ENCODE results near the gene MOB4.
A peak's percentile ranks its signal among the peaks of the same experiment; 100 is the strongest.
"Not testable (repeated sequence)": the region's sequence is repeated elsewhere in the genome, so short reads cannot be mapped to it uniquely, and the experiment has no call there.

Gene MOB4

DNA sequence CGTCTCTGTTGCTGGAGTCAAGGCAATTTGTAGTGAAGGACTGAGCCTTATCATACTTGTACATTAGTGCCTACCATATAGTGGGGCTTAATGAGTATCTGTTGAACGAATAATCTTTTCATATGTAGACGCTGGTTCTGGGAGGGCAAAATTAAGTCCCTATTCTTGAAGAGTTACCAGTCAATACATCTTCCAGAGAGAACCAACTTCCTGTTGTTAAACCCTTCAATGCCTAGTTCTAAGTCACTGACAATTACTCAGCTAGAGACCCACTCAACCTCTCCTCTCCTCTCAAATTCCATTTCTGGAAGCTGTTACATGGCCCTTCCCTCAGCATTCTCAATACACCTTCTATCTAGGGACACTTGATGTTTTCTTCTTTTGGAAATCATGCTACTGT is 1.1 kb upstream of the MOB4 start:
- DNase-seq = no peak

DNA sequence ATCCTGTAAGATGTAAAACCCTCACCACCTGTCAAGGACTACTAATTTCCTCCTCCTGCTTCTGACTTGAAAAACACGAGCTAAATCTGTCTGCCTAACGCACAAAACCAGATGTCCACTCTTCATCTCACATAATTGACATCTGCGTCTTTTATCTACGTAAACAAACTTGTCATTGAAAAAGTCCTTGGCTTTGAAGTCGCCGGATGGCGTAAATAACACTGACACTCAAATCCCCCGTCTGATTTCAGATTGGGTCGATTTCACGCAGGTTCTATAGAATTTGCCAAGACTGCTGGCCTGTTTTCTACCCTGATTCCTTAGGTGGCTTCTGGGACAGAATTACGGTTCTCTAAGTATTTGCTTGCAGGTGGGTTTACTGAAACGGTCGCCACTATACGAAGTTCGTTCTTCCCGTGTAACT is 539 bp upstream of the MOB4 start:
- no peak for DNase-seq

DNA sequence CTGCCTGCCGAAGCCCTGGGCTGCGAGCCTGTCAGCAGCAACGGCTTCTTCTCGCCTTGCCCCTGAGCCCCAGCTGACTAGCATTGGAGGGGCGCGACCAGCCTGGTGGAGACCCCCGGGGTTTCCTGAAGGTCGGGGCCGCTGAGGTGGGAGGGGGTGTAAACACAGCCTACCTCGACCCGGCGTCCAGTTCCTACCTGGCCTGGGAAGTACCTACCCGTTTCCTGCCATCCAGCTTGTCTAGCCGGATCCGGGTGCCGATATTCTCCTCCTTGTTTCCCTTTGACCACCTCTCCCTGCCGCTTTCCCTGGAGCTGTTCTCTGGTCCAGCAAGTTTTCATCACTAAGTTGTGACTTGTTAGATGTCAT is 511 bp downstream of the MOB4 start:
- DNase-seq = peak in 1 of 2 donors; percentile 8

DNA sequence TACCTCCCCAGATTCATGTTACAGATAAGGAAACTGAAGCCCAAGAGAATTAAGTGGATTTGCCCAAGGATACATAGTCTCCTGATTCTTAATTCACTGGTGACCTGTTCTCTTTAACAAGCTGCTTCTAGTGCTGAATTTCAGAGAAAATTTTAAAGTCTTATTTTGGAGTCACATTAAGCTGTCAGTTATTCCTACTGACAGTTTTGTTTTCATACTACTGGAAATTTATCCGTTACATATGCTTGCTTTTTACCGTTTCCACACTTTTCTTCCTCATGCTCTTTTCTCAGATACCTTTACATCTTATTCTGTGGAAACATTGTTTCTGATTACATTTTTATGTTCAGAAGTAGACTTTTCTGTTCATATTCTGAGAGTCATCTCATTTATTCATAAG is 1.3 kb downstream of the MOB4 start:
- no peak for DNase-seq

DNA sequence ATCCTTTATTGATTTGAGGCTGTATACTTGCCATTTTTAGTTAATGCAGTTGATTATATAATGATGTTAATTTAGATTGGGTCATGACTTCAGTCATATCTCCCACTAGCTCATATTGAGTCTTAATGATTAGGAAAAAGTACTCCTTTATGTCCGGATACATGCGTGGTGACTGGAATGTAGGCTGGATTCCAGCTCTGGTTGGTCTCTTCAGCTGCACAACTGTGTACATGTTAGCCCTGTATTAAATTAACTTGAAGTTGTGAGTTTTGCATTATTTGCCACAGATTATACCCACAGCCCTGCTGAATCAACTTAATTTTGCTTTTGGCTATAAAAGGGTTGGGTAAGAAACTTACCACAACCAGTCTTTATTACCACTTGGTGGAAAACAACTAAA is 22.5 kb downstream of the MOB4 start:
- no peak for DNase-seq

DNA sequence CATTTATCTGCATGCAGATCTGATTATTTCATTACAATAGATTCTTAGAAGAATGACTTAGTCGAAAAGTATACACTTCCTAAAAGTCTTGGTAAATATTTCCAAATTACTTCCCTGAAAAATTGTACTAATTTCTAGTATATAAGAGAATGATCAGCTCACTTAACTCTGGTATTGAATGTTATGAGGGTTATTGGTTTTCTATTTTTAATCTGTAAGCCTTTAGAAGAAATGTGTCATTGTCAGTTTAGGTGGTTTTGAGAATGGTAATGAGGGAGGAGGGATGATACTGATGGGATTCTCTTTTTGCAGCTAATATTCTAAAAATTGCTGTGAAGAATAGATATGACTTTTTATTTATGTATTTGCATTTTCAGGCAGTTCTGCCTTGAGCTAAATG is 23.9 kb downstream of the MOB4 start:
- DNase-seq = no peak

DNA sequence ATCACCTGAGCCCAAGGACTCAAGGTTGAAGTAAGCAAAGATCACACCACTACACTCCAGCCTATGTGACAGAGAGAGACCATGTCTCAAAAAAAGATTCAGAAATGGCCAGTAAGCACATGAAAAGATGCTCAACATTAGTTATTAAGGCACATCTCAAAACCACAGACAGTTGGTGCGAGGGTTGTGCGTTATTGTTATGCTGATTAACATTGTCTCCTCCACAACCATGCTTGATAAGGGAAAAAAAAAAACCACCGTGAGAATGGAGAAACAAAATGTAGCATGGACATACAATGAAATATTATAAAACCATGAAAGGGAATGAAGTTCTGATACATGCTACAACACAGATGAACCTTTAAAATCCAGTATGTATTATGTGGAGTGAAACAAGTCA is 27.3 kb downstream of the MOB4 start:
- no peak for DNase-seq

DNA sequence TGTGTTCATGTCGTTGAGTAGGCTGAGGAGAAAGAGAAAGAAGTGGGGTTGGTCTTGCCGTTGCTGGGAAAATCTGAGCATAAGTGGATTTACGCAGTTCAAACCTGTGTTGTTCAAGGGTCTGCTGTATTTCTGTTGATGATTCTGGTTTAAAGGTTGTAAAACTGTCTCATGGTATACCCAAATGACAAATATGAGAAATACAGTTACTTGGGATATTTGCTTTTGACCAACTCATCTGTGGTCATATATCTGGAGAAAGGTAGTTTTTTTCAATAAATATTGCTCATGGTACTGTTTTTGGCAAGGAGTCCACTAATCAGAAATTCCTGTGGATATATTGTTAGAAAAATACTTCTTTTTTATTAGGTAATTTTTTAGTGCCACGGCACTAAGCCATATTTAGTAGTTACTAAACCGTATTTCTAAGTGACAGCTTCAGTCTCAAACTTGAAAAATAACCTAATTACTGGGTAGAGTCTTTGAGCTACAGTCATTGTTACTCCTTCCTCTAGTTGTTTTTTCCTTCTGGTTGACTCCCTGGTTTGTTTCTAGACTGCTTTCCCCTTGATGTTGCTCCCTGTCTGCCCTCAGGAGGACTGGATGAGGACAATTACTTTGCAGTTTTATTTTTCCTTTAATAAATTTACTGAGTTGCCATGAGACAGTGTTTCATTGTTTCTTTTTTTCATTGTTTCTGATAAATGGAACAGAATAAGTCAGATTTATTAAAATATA is 31.5 kb downstream of the MOB4 start:
- no peak for DNase-seq

DNA sequence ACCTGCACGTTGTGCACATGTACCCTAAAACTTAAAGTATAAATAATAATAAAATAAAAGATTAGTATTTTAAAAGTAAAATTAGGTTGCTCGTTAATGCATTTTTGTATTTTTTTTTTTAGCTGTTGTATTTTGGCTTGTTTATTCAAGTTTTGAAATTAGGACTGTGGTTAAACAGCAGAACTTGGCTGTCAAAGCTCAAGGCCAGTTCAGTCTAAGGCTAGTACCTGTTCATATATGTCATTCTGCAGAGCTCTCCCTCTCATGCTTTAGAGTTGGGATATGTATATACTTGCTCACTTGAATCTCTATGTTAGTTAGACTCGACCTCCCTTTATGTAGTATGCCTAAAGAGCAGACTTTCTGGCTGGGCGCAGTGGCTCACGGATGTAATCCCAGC is 32.7 kb downstream of the MOB4 start:
- no peak for DNase-seq

DNA sequence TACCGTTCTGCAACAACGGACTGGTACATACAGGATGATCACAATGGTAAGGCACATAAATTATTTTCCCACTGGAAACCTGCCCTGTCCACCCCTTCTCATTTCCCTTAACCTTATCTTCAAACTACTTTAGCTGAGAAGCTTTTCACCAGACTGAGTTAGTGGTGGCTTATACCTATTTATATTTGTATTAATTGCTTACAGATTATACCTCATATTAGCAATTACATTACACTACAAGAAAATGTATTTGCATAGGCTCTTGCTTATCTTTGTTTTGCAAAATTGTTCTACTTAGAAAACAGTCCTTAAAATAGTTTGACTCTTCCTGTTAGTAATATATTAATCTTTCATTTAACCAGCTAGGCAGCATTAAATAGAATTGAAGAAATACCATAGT is 35.4 kb downstream of the MOB4 start:
- not testable (repeated sequence) for DNase-seq

DNA sequence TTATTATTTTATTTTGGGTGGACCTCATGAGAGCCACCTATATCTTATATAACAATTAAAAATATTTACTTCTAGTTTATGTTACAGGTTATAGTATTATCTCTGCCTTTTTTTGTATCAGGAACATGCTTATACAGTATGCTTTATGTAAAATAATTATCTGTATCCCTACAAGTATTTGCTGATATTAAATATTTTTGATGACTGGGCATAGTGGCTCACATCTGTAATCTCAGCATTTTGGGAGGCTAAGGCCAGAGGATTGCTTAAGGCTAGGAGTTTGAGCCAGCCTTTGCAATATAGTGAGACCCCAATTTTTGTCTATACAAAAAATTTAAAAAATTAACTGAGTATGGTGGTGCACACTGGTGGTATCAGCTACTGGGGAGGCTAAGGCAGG is 39.6 kb downstream of the MOB4 start:
- DNase-seq = no peak

DNA sequence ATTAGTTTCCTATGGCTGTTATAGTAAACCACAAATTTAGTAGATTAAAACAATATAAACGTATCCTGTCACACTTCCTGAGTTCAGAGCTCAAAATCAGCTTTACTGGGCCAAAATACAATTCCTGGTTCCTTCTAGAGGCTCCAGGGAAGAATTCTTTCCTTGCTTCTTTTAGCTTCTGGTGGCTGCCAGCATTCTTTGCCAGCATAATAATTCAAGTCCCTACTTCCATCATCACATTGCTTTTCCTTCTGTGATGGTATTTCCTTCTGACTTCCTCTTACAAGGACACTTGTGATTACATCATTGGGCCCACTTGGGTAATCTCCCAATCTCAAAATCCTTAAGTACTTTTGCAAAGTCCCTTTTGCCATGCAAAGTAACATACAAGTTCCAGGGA is 40.6 kb downstream of the MOB4 start:
- DNase-seq = peak; percentile 52 to 73

DNA sequence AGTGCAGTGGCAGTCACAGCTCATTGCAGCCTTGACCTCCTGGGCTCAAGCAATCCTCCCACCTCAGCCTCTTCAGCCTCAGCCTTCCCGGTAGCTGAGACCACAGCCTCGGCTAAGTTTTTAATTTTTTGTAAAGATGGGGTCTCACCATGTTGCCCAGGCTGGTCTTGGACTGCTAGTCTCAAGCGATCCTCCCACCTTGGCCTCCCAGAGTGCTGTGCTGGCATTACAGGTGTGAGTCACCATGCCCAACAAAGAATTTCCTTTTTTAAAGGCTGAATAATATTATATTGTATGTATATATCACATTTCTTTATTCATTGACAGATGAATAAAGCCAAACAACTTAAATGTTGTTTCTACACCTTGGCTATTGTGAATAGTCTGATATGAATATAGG is 42.5 kb downstream of the MOB4 start:
- no peak for DNase-seq

DNA sequence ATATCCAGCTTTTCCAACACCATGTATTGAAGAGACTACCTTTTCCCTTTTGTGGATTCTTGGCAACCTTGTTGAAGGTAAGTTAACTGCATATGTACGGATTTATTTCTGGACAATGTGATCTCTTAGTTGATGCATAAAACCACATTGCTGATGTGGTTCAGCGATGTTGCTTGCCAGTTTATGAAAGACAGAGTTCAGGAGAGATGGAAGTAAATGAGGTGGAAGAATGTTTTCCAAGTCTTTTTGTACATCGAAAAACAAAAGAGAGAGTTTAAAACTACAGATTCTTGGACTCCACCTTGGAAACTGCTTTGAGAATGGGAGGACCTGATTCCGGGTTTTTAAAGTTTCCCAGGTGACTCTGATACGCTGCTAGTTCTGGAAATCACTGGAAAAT is 43.8 kb downstream of the MOB4 start:
- DNase-seq = no peak

DNA sequence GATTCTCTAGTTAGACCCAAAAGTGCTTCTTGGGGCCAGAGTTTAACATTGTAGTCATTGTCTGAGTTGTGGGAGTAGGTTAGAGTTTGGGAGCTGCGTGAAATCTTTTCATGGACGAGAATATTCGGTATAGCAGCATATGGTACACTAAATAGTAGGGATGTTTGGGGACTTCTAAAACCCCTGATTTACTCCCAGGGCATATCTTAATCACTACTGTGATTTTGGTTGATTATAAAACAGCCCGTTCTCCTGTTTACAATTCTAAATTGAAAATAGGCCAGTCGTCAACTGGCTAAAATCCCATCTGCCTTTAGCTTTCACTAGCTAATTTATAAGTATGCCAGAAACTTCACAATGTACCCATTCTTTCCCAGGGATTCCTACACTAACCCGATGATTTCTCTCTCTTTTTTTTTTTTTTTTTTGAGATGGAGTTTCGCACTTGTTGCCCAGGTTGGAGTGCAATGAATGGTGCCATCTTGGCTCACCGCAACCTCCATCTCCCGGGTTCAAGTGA is 44.3 kb downstream of the MOB4 start:
- DNase-seq = no peak

DNA sequence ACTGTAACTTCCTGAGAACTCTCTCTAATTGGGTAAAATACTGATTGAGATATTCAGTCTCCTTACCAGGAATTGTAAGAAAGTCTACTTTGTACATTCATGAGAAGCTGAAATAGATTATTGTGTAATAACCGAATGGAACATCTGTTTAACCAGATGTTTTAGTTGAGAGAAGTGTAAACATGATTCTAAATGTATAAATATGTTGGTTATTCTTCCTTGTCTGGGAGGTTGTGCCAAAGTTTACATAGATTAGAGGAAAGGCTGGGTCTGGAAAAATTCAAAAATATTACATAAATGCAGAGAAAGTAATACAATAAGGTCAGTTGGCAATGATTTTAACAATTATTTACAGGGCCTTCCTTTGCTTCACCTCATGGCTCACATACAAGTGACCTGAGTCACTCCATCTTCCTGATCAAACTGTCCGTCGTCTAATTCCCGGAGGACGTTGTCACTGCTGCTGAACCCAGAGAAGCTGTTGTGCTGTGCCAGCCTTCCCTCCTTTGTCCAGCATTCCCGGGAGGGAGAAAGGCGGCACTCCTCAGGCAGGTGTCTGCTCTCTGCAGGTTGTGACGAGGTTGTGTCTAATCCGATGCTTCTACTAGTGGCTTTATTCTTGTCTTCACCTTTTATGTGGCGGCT is 55.9 kb downstream of the MOB4 start:
- DNase-seq = no peak

DNA sequence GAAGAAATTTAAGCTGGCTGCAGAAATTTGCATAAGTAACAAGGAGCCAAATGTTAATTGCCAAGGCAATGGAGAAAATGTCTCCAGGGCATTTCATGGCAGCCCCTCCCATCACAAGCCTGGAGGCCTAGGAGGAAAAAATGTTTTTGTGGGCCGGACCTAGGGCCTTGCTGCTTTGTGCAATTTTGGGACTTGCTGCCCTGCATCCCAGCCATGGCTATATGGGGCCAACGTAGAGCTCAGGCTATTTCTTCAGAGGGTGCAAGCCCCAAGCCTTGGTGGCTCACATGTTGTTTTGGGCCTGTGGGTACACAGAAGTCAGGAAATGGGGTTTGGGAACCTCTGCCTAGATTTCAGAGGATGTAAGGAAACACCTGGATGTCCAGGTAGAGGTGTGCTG is 57.7 kb downstream of the MOB4 start:
- no peak for DNase-seq

DNA sequence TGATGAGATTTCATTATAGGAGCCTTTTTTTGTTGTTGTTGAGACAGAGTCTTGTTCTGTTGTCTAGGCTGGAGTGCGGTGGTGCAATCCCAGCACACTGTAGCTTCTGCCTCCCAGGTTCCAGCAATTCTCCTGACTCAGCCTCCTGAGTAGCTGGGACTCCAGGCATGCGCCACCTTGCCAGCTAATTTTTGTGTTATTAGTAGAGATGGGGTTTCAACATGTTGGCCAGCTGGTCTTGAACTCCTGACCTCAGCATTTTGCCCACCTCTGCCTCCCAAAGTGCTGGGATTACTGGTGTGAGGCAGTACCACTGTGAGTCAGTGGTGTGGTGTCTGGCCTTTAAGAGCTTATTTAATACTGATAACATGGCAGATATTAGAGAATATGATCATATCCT is 60.1 kb downstream of the MOB4 start:
- no peak for DNase-seq

DNA sequence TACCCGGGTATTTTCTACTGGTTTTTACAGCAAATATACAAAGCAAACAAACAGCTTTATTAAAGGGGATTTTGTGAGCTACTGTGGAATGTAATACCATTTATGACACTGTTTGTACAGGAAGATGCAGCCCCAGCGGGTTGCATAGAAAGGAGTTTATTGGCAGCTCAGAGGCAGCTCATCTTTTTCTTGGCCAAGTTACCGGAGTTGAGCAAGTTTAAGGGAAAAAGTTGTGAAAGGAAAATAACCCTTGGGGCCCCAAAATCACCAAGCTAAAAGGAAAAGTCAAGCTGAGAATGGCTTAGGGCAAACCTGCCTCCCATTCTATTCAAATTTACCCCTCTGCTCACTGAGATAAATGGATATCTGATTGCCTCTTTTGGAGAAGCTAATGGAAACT is 60.8 kb downstream of the MOB4 start:
- DNase-seq = no peak

DNA sequence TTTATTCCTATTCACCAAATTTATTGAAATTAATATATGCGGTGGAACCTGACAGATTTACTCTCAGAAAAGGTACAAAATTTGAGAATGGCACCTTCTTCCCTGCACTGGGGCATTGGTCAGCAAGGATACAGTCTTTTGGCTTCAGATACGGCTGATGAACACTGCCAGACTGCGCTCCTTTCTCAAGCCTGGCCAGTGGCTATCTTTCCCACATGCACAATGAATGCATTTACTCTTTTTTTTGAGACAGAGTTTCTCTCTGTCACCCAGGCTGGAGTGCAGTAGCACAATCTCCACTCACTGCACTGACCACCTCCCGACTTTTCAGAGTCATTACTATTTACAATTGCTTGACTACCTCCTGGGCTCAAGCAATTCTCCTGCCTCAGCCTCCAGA is 61.6 kb downstream of the MOB4 start:
- no peak for DNase-seq

DNA sequence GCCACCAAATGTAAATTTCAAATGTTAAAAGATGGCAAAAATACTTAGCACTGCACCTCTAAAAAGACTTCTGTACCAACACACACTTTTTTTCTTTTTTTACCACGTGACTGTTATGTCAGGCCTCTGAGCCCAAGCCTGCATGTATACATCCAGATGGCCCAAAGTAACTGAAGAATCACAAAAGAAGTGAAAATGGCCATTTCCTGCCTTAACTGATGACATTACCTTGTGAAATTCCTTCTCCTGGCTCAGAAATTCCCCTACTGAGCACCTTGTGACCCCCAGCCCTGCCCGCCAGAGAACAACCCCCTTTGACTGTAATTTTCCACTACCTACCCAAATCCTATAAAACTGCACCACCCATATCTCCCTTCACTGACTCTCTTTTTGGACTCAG is 62.4 kb downstream of the MOB4 start:
- DNase-seq = not testable (repeated sequence)

DNA sequence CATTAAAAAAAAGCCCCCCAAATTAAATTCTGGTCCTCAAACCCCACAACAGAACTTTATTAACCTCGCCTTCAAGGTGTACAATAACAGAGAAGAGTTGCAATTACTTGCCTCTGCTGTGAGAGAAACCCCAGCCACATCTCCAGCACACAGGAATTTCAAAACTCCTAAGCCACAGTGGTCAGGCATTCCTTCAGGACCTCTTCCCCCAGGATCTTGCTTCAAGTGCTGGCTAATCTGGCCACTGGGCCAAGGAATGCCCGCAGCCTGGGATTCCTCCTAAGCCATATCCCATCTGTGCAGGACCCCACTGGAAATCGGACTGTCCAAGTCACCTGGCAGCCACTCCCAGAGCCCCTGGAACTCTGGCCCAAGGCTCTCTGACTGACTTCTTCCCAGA is 64.3 kb downstream of the MOB4 start:
- DNase-seq = not testable (repeated sequence)

DNA sequence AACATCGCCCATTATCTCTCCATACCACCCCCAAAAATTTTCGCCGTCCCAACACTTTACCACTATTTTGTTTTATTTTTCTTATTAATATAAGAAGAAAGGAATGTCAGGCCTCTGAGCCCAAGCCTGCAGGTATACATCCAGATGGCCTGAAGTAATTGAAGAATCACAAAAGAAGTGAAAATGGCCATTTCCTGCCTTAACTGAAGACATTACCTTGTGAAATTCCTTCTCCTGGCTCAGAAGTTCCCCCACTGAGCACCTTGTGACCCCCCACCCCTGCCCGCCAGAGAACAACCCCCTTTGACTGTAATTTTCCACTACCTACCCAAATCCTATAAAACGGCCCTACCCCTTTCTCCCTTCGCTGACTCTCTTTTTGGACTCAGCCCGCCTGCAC is 71.4 kb downstream of the MOB4 start:
- not testable (repeated sequence) for DNase-seq

DNA sequence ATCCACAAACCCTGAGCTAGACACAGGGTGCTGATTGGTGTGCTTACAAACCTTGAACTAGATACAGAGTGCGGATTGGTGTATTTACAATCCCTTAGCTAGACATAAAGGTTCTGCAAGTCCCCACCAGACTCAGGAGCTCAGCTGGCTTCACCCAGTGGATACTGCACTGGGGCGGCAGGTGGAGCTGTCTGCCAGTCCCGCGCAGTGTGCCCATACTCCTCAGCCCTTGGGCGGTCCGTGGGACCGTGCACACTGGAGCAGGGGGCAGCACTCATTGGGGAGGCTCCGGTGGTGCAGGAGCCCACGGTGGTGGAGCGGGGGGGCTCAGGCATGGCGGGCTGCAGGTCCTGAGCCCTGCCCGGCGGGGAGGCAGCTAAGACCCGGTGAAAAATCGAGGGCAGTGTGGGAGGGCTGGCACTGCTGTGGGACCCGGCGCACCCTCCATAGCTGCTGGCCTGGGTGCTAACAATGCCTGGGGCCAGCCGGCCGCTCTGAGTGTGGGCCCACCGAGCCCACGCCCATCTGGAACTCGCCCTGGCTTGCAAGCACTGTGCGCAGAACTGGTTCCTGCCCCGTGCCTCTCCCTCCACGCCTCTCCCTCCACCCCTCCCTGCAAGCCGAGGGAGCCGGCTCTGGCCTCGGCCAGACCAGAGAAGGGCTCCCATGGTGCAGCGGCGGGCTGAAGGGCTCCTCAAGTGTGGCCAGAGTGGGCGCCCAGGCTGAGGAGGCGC is 75.6 kb downstream of the MOB4 start:
- DNase-seq = no peak

Data from inflammatory macrophage (primary cell).